Fibroblast of peridontal ligament (primary cell): ENCODE data around the gene MTA1.
A peak's percentile ranks its signal among the peaks of the same experiment; 100 is the strongest.

ENCODE experiments used
- DNase-seq: peaks from one replicate; pipeline ENCODE4 v3.0.0-alpha.2; 2010; ENCODE audit errors: extremely low read depth

Gene MTA1

GRCh38 chr14:105386581-105387529 is 32.8 kb upstream of the MTA1 start:
- DNase-seq: no peak

DNA sequence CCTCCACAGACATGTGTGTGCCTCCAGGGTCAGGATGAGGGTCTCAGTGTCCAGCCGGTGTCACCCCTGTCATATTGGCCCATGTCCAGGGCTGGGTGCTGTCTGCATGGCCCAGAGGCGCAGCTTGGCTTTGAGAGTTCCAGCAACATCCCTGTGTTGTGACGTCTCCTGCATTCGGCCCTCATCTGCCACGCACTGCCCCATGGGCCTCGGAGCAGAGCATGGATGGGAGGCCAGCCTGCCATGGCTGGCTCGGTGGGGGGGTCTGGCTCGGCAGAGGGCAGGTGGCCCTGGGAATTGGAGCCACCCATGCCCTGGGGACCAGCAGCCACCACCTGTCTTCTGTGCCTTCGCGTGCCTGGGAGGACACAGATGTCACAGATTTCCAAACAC is 32.1 kb upstream of the MTA1 start:
- DNase-seq: no peak

DNA sequence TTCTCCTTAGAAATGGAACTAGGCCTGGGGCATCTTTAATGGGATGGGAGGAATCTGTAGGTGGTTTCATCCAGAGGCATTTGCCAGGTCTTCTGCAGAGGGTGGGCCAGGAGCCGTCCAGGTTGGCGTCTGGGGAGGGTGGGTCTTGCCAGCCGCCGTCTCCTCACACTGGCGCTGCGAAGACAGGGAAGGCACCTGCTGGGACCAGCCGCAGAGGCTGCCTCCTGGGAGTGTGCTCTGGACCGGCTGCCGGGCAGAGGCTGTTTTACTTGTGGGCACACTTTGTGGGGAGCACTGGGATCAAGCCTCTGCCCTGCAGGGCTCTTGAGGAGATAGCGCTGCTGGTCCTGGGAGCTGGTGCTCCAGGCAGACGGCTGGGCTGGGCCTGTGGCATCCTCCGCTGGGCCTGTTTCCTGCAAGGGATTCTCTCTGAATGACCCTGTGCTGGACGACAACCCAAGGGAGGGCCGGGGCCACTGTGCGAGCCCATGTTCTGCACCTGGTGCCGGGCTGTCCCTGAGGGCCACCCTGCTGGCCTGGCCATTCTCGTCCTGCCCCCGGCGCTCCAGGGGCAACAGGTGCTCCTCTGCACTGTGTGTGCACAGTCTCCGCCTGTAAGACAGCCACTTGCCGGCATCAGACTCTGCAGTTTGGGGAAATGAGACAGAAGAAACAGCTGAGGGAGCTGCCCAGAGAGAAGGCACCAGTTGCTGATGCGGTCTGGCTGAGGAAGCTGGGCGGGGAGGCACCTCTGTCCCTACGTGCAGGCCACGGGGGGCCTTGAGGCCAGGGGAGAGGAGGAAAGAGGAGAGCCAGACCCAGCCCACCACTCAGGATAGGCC is 31.3 kb upstream of the MTA1 start:
- DNase-seq: no peak

DNA sequence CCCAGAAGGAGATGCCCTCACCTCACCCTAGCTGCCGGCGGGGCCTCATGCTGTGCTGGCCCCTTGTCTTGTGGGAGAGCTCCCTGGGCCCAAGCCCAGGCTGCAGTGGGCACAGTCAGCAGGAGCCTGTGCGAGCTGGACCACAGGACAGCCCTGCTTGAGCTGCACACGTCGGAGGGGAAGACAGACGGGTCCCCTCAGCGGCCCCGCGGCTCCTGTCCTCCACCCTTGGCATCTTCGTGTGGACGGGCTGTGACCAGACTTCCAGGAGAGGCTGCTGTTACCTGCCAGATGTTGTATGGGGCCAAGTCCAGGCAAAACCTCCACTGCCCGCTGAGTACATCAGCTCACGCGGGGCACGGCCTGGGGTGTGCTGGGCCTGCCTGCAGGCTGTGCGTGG is 30.7 kb upstream of the MTA1 start:
- no peak for DNase-seq

- no peak for DNase-seq
These were observed 30.1 kb upstream of the MTA1 start for GRCh38 chr14:105389534-105389933.

DNA sequence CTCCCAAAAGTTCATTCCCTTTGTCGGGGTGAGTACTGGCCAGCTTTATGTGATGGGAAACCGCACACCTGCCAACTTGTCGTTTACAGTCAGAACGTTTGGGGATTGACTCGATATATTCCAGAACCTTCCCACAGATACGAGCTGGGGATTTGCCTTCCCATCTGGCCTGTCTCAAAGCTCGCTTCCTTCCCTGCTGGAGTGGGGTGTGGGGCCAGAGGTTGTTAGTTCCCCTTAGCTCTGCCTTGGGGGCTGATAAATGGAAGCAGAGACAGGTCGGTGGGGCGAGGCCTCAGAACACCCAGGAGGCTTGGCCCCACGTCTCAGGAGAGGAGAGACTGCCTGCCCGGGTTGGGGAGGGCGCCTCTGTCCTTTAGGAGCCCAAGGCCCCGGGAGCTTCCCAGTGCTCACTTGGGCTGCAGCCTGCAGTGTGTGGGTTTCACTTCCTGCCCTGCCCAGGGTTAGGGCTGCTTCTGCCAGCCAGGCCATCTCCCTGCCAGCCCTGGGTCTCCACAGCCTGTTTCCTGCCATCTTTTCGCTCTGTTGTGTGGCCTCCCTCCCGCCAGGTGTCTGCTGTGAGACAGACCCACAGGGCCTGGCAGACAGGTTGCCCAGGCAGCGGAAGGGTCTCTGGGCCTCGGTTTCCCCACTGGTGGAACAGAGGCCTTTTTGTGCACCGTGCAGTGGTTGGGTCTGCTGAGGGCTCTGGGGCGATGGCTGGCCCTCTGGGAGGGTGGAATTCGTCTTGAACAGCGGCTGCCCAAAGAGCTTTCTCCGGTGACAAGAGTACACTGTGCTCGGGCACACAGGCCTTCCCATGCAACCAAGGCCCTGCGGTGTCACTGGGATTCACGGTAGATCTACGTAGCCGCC is 29.4 kb upstream of the MTA1 start:
- no peak for DNase-seq

DNA sequence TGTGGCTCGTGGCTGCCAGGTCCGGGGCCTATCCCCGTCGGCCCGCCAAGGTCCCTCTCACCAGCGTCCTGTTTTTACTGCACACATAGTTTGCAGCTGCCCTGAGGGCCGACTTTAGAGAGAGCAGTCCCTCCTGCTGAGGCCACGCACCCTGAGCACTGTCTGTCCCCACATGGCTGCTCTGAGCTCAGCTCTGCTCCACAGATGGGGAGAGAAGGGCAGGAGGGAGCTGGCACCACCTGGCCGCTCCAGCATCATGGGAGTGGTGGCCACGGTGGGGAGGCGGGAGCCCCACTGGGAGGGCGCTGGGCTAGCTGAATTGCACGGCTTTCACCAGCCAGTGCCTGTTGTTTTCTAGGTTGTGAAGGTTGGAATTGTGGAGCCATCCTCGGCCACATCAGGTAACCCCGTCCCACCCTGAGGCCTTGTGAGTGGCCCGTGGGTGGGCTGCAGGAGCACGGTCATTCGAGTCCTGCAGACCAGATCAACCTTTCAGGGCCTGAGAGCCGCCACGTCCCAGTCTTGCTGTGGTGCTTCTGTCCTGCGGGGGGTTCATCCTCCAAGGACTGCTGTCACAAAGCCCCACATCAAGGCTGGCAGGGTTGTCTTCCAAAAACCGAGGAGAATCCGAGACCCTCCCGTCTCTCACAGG is 28.7 kb upstream of the MTA1 start:
- DNase-seq: no peak

GRCh38 chr14:105391541-105391940 is 28.1 kb upstream of the MTA1 start:
- DNase-seq: no peak

GRCh38 chr14:105392131-105393090 is 27.2 kb upstream of the MTA1 start:
- no peak for DNase-seq

DNA sequence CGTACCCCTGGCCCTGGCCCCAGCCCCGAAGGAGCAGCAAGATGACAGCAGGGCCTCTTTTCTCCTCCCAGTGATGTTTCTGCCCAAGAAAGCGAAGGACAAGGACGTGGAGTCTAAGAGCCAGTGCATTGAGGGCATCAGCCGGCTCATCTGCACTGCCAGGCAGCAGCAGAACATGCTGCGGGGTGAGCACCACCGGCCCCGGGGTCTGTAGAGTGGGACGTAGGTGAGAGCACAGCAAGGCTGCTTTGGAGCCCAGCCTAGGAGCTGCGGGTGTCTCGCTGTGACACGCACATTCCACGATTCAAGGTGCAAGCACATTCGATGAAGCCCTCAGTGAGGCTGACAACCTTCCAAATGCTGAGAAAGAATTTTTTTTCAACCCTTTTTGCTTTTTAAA is 26.5 kb upstream of the MTA1 start:
- DNase-seq: no peak

DNA sequence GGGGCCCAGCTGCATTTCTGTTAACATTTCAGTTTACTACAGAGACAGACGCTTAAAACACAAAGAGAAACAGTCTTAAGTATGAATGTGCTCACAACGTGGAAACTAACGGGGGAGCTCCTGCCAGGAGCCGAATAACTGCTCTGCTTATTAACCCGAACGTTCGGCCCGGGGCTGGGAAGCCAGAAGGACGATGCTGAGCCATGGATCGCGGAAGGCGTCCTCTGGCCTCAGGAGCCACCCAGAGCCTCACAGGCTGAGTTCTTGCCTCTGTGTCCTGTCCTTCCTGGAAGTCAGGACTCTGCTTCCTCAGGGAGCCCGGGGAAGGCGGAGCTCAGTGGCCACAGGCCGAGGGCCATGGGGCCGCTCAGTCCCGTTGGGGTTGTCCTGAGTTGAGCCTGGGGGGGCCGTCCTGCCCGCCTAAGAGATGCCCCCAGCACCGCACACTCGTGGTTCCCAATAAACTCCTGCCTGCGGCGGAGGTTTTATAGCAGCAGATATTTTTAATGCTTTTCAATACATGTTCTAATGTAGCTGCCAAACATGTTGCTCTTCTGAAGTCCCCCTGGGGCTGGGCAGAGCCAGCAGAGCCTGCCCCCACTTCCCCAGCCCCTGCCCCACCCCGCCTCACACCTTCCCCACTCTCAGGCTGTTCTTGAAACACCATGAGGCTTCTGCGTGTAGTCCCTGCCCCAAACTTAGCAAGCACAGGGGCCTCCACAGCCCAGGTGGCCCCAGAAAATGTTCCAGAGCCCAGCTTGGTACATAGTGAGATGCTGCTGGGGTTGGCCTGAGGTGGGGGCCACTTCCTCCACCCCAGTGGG is 24.7 kb upstream of the MTA1 start:
- no peak for DNase-seq

DNA sequence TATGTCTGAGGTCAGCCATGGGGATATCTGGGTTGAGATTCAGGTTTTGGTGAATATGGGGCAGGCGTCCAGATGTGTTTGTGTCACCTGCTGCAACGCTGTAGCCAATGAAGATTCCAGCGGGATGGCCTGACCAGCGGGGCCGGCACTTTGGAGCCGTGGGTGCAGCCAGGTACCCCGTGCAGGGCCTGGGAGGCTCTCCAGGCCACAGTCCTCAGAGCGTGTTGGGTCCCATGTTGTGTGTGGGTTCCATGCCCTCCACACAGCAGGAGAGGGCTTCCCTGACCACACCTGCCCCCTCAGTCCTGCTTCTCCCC is 24.1 kb upstream of the MTA1 start:
- no peak for DNase-seq

DNA sequence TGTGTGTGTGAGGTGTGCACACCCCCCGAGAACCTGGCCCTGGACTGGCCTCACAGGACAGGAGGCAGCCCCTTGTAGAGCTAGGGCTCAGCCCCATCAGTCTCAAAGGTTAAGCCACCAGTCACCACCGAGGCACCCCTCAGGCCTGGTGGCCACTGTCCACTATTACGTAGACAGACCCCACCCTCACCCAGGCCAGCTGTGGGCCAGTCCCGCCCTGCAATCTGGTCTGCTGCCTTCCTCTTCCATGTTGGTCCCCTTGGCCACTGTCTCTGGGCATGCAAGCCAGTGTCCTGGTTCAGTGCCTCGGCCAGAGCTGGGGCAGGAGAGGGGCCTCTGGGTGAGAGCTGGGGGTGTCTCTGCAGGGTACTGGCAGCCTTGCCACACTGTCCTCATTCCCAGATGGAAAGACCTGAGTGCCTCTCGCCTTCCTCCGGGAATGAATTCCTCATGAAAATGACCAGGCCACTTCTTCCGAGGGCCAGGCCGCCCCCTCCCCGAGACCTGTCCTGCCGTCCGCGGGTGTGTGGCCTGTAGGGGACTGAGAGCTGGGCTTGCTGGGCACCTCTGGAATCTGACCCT is 22.2 kb upstream of the MTA1 start:
- no peak for DNase-seq

DNA sequence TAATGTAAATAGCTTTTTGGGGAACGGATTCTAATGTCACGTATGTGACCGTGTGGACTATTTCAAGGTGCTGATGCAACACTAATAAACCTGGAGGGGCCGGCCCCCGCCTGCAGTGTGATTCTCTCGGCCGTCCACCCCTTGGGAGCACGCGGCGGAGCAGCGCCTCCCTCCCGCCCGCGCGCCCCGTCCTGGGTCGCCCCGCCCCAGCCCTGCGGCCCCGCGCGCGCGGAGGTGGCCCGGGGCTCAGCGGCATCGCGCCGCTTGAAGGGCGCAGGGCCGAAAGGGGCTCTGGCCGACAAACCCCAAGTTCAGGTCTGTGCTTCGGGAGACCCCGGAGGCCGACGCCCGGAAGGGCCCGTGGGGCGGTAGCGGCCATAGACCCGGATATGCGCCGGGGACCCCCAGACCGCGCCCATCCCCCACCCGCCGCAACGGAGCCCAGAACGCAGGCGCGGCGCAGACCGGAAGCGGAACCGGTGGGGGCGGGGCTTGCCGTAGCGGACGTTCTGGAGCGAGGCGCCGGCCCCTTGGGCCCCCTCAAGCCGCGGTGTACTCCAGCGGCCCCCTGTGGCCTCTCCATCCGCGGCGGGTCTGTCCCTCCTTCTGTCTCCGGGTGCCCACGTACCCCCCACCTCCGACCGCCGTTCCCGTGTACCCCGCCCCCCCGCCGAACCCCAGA is 21.4 kb upstream of the MTA1 start, which contains the start of gene TEX22:
TSS of gene TEX22 (plus strand) at position 495 of the 682 bp plus-strand sequence. CDS start 803 bp downstream, outside the sequence.
- peak; percentile 67 for DNase-seq

DNA sequence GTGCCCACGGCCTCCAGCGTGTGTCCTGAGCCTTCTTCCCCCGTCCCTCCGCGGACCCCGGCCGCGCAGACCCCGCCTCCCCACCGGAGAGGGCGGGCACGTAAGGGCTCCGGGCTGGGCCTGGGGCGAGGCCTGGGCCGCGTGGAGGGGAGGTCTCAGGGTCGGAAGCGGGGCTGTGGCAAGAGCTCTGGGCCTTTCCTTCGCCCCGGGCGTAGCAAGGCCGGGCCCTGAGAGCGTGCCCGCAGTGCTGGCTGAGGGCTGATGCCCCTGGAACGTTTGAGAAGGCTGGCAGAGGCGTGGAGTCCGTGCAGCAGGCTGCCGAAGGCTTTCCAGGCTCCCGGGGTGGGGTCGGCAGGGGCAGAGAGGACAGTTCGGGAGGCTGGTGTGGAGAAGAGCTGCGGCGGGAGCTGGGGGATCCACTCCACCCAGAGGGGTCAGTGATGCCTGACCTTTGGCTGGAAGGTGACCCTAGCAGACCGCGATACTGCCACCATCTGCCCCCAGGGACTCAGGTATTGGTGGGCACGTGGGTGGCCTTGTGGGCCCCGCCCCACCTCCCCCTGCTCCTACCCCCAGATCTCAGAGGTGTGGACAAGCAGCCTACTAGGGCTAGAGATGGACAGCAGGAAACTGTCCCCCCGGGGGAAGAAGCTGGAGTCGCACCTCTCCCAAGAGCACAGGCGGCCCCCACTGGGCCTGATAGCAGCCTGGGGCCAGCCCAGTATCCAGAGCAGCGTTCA is 20.7 kb upstream of the MTA1 start:
- DNase-seq: no peak

DNA sequence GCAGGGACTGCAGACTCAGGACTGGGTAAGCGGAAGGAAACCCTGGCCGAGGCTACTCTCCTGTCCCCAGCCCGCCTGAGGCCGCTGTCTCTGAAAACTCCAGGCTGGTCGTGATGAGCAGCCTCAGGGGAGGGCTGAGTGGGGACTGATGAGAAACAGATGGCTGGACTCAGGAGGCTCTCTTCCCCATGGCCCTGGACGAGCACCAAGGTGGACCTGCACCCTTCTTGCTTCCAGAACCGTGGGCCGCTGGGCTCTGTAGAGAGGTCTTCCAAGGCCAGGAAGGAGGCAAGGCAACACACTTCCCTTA is 20.2 kb upstream of the MTA1 start:
- DNase-seq: no peak

DNA sequence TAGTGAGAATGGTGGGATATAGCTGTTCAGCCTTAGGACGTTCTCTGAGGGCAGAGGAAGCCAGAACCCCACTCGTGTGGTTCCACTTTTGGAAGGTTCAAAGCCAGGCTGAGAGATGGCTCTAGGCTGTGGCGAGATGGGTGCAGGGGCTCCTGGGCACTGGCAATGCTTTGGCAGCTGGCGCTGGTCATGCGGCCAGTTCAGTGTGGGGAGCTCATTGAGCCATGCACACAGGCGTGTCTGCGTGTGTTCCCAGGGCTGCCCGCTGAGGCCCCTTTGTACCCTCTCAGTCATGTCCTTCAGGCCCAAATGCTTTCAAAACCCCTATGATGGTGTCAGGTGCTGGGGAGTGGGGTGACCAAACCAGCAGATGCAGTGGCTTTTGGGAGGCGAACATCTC is 19.6 kb upstream of the MTA1 start:
- no peak for DNase-seq

DNA sequence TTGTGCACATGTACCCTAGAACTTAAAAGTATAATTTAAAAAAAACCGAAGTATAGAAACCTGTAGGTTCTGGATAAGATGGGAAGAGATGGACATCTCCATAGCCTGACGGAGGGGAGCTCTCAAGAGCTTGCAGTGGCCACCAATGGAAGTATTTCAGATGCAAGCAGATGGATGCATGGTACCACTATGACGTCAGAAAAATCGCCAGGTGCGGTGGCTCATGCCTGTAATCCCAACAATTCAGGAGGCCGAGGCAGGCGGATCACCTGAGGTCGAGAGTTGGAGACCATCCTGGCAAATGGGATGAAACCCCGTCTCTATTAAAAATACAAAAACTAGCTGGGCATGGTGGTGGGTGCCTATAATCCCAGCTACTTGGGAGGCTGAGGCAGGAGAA is 17.9 kb upstream of the MTA1 start:
- DNase-seq: no peak
